ENCODE results near the gene OTUB1. TPM values are rescaled to one million over a fixed set of nuclear protein-coding genes. Genes with fewer than 3 reads are reported as not detected.

Gene OTUB1
- total RNA-seq, 1 experiment from 2014 or later = 96.9 TPM

GRCh38 chr11:63997801-63998337 lies 11.6 kb downstream of the OTUB1 start:
- Mint-ChIP-seq H3K36me3 (ENCODE audit: insufficient read depth, unreplicated experiment) (peaks cover 51% of the 10 kb centered on the region), H3K27ac (ENCODE audit: unreplicated experiment) (no peak overlapping the region), H3K4me1 (ENCODE audit: low read depth, unreplicated experiment) (no peaks in the 10 kb centered on the region), H3K27me3 (ENCODE audit: unreplicated experiment) (no peaks in the 10 kb centered on the region), H3K9me3 (ENCODE audit: low read depth, unreplicated experiment) (no peaks in the 10 kb centered on the region), H3K4me3 (ENCODE audit: low read depth, unreplicated experiment) (no peak overlapping the region)
- CTCF ChIA-PET = no interaction called here
- BruUV-seq (replicated peaks) = no TSS peak
- DNase-seq = no peak
- no peak for TF ChIP-seq CTCF (IDR thresholded peaks at IDR 0.05; ENCODE audit: unreplicated experiment)
- intact Hi-C loops (cut with micrococcal nuclease; ENCODE audit: unreplicated experiment) = no loop called here

- TF ChIP-seq CTCF (IDR thresholded peaks at IDR 0.05; ENCODE audit: unreplicated experiment) = no peak
- DNase-seq = no peak
- H3K4me3 Mint-ChIP-seq (ENCODE audit: low read depth, unreplicated experiment) = no peak overlapping the region
- H3K36me3 Mint-ChIP-seq (ENCODE audit: insufficient read depth, unreplicated experiment) = peaks cover 50% of the 10 kb centered on the region
- intact Hi-C loops (cut with micrococcal nuclease; ENCODE audit: unreplicated experiment) = no loop called here
- peaks cover 3% of the 10 kb centered on the region for H3K4me1 Mint-ChIP-seq (ENCODE audit: low read depth, unreplicated experiment)
- H3K27ac Mint-ChIP-seq (ENCODE audit: unreplicated experiment) = no peak overlapping the region
- CTCF ChIA-PET = no interaction called here
- H3K27me3 Mint-ChIP-seq (ENCODE audit: unreplicated experiment) = no peaks in the 10 kb centered on the region
- no TSS peak for BruUV-seq (replicated peaks)
- H3K9me3 Mint-ChIP-seq (ENCODE audit: low read depth, unreplicated experiment) = no peaks in the 10 kb centered on the region
Measured at GRCh38 chr11:63998558-63999348, 12.5 kb downstream of the OTUB1 start.

- Mint-ChIP-seq H3K27me3 (ENCODE audit: unreplicated experiment) (no peaks in the 10 kb centered on the region), H3K27ac (ENCODE audit: unreplicated experiment) (no peak overlapping the region), H3K4me3 (ENCODE audit: low read depth, unreplicated experiment) (no peak overlapping the region), H3K9me3 (ENCODE audit: low read depth, unreplicated experiment) (no peaks in the 10 kb centered on the region), H3K36me3 (ENCODE audit: insufficient read depth, unreplicated experiment) (peaks cover 51% of the 10 kb centered on the region), H3K4me1 (ENCODE audit: low read depth, unreplicated experiment) (peaks cover 11% of the 10 kb centered on the region)
- intact Hi-C loops (cut with micrococcal nuclease; ENCODE audit: unreplicated experiment) = no loop called here
- CTCF ChIA-PET = no interaction called here
- no TSS peak for BruUV-seq (replicated peaks)
- DNase-seq = no peak
- TF ChIP-seq CTCF (IDR thresholded peaks at IDR 0.05; ENCODE audit: unreplicated experiment) = no peak
Measured at GRCh38 chr11:63999349-64000025, 13.2 kb downstream of the OTUB1 start.

- intact Hi-C loops (cut with micrococcal nuclease; ENCODE audit: unreplicated experiment) = no loop called here
- Mint-ChIP-seq H3K9me3 (ENCODE audit: low read depth, unreplicated experiment) (no peaks in the 10 kb centered on the region), H3K36me3 (ENCODE audit: insufficient read depth, unreplicated experiment) (peaks cover 48% of the 10 kb centered on the region), H3K27ac (ENCODE audit: unreplicated experiment) (no peak overlapping the region), H3K4me1 (ENCODE audit: low read depth, unreplicated experiment) (peaks cover 11% of the 10 kb centered on the region), H3K27me3 (ENCODE audit: unreplicated experiment) (no peaks in the 10 kb centered on the region), H3K4me3 (ENCODE audit: low read depth, unreplicated experiment) (no peak overlapping the region)
- no peak for TF ChIP-seq CTCF (IDR thresholded peaks at IDR 0.05; ENCODE audit: unreplicated experiment)
- CTCF ChIA-PET = interaction anchor here (0.9 kb wide), 1 partner anchor 15 kb away, joined by 5 read pairs; no protein-coding TSS in a partner anchor
- no peak for DNase-seq
- BruUV-seq (replicated peaks) = no TSS peak
Measured at GRCh38 chr11:64000026-64000739, 13.9 kb downstream of the OTUB1 start.

Data from Calu3 (cell line).